Measurements from ENCODE around the gene KMT2D.

Gene KMT2D

GRCh38 chr12:49032679-49033447, 27.7 kb downstream of the KMT2D start:
- Histone ChIP-seq H3K4me3 (ENCODE audit: insufficient read depth in 1 of 2, low read depth in 1 of 2, low read length in 2 of 2) (no peak overlapping the region), H3K9me3 (ENCODE audit: control insufficient read depth, low read length) (no peaks in the 10 kb centered on the region), H3K27ac (ENCODE audit: low read length, poor library complexity, severe bottlenecking) (no peak overlapping the region), H3K4ac (ENCODE audit: low read depth in 1 of 2, low read length in 2 of 2) (no peak overlapping the region), H3K9ac (ENCODE audit: low read length) (no peak overlapping the region), H2AFZ (ENCODE audit: low read depth, low read length) (no peak overlapping the region), H2BK5ac (ENCODE audit: low read depth, low read length, poor library complexity, severe bottlenecking) (no peak overlapping the region), H3K4me2 (ENCODE audit: low read length, poor library complexity, severe bottlenecking) (no peak overlapping the region), H3K18ac (ENCODE audit: low read depth in 1 of 2, low read length in 2 of 2) (no peak overlapping the region), H3K27me3 (ENCODE audit: control insufficient read depth in 1 of 2, insufficient read depth in 1 of 2, low read length in 2 of 2) (no peaks in the 10 kb centered on the region), H3K36me3 (ENCODE audit: control insufficient read depth in 1 of 2, insufficient read depth in 2 of 2, low read depth in 1 of 2, low read length in 2 of 2) (peaks cover 75 to 96% of the 10 kb centered on the region in 2 experiments), H3K14ac (ENCODE audit: low read length in 2 of 2) (no peak overlapping the region), H2BK15ac (ENCODE audit: low read depth, poor library complexity, severe bottlenecking) (no peak overlapping the region), H3K79me1 (replicated peaks; ENCODE audit: low read length, poor library complexity, severe bottlenecking) (peaks cover 67% of the 10 kb centered on the region), H4K8ac (ENCODE audit: low read length) (no peak overlapping the region), H2BK120ac (ENCODE audit: low read depth, low read length) (no peak overlapping the region), H2BK12ac (ENCODE audit: low read length in 2 of 2) (peak overlapping the region in 1 of 2 experiments; percentile 9), H4K91ac (ENCODE audit: low read length) (no peak overlapping the region), H3K4me1 (ENCODE audit: control insufficient read depth, insufficient read depth, low read depth, low read length) (peaks cover 2% of the 10 kb centered on the region), H2AK5ac (ENCODE audit: low read length, severe bottlenecking) (no peak overlapping the region), H3K23ac (ENCODE audit: low read length in 2 of 2) (peak overlapping the region in 1 of 2 experiments; percentile 16)
- 93% methylated on average over 3 of the region's 3 CpGs for WGBS
- DNase-seq = no peak

GRCh38 chr12:49032276-49032675, 28.3 kb downstream of the KMT2D start:
- no peak overlapping the region for H4K91ac ChIP-seq (ENCODE audit: low read length)
- H2BK15ac ChIP-seq (ENCODE audit: low read depth, poor library complexity, severe bottlenecking) = no peak overlapping the region
- H3K4me1 ChIP-seq (ENCODE audit: control insufficient read depth, insufficient read depth, low read depth, low read length) = peaks cover 2% of the 10 kb centered on the region
- H2BK12ac ChIP-seq (ENCODE audit: low read length in 2 of 2) = no peak overlapping the region
- 95% methylated on average over 4 of the region's 4 CpGs for WGBS
- H3K27me3 ChIP-seq (ENCODE audit: control insufficient read depth in 1 of 2, insufficient read depth in 1 of 2, low read length in 2 of 2) = no peaks in the 10 kb centered on the region
- no peak overlapping the region for H4K8ac ChIP-seq (ENCODE audit: low read length)
- no peak overlapping the region for H3K9ac ChIP-seq (ENCODE audit: low read length)
- no peak overlapping the region for H3K14ac ChIP-seq (ENCODE audit: low read length in 2 of 2)
- no peaks in the 10 kb centered on the region for H3K9me3 ChIP-seq (ENCODE audit: control insufficient read depth, low read length)
- DNase-seq = no peak
- no peak overlapping the region for H2BK5ac ChIP-seq (ENCODE audit: low read depth, low read length, poor library complexity, severe bottlenecking)
- H2BK120ac ChIP-seq (ENCODE audit: low read depth, low read length) = no peak overlapping the region
- H3K36me3 ChIP-seq (ENCODE audit: control insufficient read depth in 1 of 2, insufficient read depth in 2 of 2, low read depth in 1 of 2, low read length in 2 of 2) = peaks cover 75 to 96% of the 10 kb centered on the region in 2 experiments
- H3K27ac ChIP-seq (ENCODE audit: low read length, poor library complexity, severe bottlenecking) = no peak overlapping the region
- no peak overlapping the region for H3K4me3 ChIP-seq (ENCODE audit: insufficient read depth in 1 of 2, low read depth in 1 of 2, low read length in 2 of 2)
- no peak overlapping the region for H2AK5ac ChIP-seq (ENCODE audit: low read length, severe bottlenecking)
- peaks cover 65% of the 10 kb centered on the region for H3K79me1 ChIP-seq (replicated peaks; ENCODE audit: low read length, poor library complexity, severe bottlenecking)
- no peak overlapping the region for H2AFZ ChIP-seq (ENCODE audit: low read depth, low read length)
- H3K18ac ChIP-seq (ENCODE audit: low read depth in 1 of 2, low read length in 2 of 2) = no peak overlapping the region
- H3K4ac ChIP-seq (ENCODE audit: low read depth in 1 of 2, low read length in 2 of 2) = no peak overlapping the region
- no peak overlapping the region for H3K4me2 ChIP-seq (ENCODE audit: low read length, poor library complexity, severe bottlenecking)
- H3K23ac ChIP-seq (ENCODE audit: low read length in 2 of 2) = no peak overlapping the region

GRCh38 chr12:49031573-49032161, 28.9 kb downstream of the KMT2D start:
- Histone ChIP-seq H2BK5ac (ENCODE audit: low read depth, low read length, poor library complexity, severe bottlenecking) (no peak overlapping the region), H3K79me1 (replicated peaks; ENCODE audit: low read length, poor library complexity, severe bottlenecking) (peaks cover 64% of the 10 kb centered on the region), H2BK120ac (ENCODE audit: low read depth, low read length) (no peak overlapping the region), H3K9me3 (ENCODE audit: control insufficient read depth, low read length) (no peaks in the 10 kb centered on the region), H3K4me2 (ENCODE audit: low read length, poor library complexity, severe bottlenecking) (no peak overlapping the region), H3K27ac (ENCODE audit: low read length, poor library complexity, severe bottlenecking) (no peak overlapping the region), H2BK15ac (ENCODE audit: low read depth, poor library complexity, severe bottlenecking) (no peak overlapping the region), H3K4ac (ENCODE audit: low read depth in 1 of 2, low read length in 2 of 2) (no peak overlapping the region), H3K4me3 (ENCODE audit: insufficient read depth in 1 of 2, low read depth in 1 of 2, low read length in 2 of 2) (no peak overlapping the region), H2BK12ac (ENCODE audit: low read length in 2 of 2) (no peak overlapping the region), H4K8ac (ENCODE audit: low read length) (no peak overlapping the region), H3K18ac (ENCODE audit: low read depth in 1 of 2, low read length in 2 of 2) (no peak overlapping the region), H2AK5ac (ENCODE audit: low read length, severe bottlenecking) (no peak overlapping the region), H3K4me1 (ENCODE audit: control insufficient read depth, insufficient read depth, low read depth, low read length) (peaks cover 2% of the 10 kb centered on the region), H3K9ac (ENCODE audit: low read length) (no peak overlapping the region), H2AFZ (ENCODE audit: low read depth, low read length) (no peak overlapping the region), H4K91ac (ENCODE audit: low read length) (no peak overlapping the region), H3K14ac (ENCODE audit: low read length in 2 of 2) (no peak overlapping the region), H3K23ac (ENCODE audit: low read length in 2 of 2) (no peak overlapping the region), H3K36me3 (ENCODE audit: control insufficient read depth in 1 of 2, insufficient read depth in 2 of 2, low read depth in 1 of 2, low read length in 2 of 2) (peaks cover 76 to 96% of the 10 kb centered on the region in 2 experiments), H3K27me3 (ENCODE audit: control insufficient read depth in 1 of 2, insufficient read depth in 1 of 2, low read length in 2 of 2) (no peaks in the 10 kb centered on the region)
- DNase-seq = no peak
- WGBS = 98% methylated on average over 8 of the region's 8 CpGs

- H3K14ac ChIP-seq (ENCODE audit: low read length in 2 of 2) = no peak overlapping the region
- H3K79me1 ChIP-seq (replicated peaks; ENCODE audit: low read length, poor library complexity, severe bottlenecking) = peaks cover 67% of the 10 kb centered on the region
- no peak overlapping the region for H3K18ac ChIP-seq (ENCODE audit: low read depth in 1 of 2, low read length in 2 of 2)
- no peak overlapping the region for H2BK5ac ChIP-seq (ENCODE audit: low read depth, low read length, poor library complexity, severe bottlenecking)
- no peak overlapping the region for H4K91ac ChIP-seq (ENCODE audit: low read length)
- H4K8ac ChIP-seq (ENCODE audit: low read length) = no peak overlapping the region
- H3K9ac ChIP-seq (ENCODE audit: low read length) = no peak overlapping the region
- H3K23ac ChIP-seq (ENCODE audit: low read length in 2 of 2) = no peak overlapping the region
- no peaks in the 10 kb centered on the region for H3K27me3 ChIP-seq (ENCODE audit: control insufficient read depth in 1 of 2, insufficient read depth in 1 of 2, low read length in 2 of 2)
- WGBS = 97% methylated on average over 19 of the region's 19 CpGs
- H3K4ac ChIP-seq (ENCODE audit: low read depth in 1 of 2, low read length in 2 of 2) = no peak overlapping the region
- H3K4me2 ChIP-seq (ENCODE audit: low read length, poor library complexity, severe bottlenecking) = no peak overlapping the region
- no peak overlapping the region for H2BK120ac ChIP-seq (ENCODE audit: low read depth, low read length)
- no peak overlapping the region for H2AFZ ChIP-seq (ENCODE audit: low read depth, low read length)
- H3K4me1 ChIP-seq (ENCODE audit: control insufficient read depth, insufficient read depth, low read depth, low read length) = peaks cover 2% of the 10 kb centered on the region
- H2AK5ac ChIP-seq (ENCODE audit: low read length, severe bottlenecking) = no peak overlapping the region
- no peak overlapping the region for H2BK12ac ChIP-seq (ENCODE audit: low read length in 2 of 2)
- H3K27ac ChIP-seq (ENCODE audit: low read length, poor library complexity, severe bottlenecking) = no peak overlapping the region
- no peak for DNase-seq
- H3K9me3 ChIP-seq (ENCODE audit: control insufficient read depth, low read length) = no peaks in the 10 kb centered on the region
- H2BK15ac ChIP-seq (ENCODE audit: low read depth, poor library complexity, severe bottlenecking) = no peak overlapping the region
- H3K4me3 ChIP-seq (ENCODE audit: insufficient read depth in 1 of 2, low read depth in 1 of 2, low read length in 2 of 2) = no peak overlapping the region
- peaks cover 84 to 98% of the 10 kb centered on the region in 2 experiments for H3K36me3 ChIP-seq (ENCODE audit: control insufficient read depth in 1 of 2, insufficient read depth in 2 of 2, low read depth in 1 of 2, low read length in 2 of 2)
These were observed 29.7 kb downstream of the KMT2D start for GRCh38 chr12:49030714-49031572.
